ENCODE measurements around the gene TRERF1.

Gene TRERF1

DNA sequence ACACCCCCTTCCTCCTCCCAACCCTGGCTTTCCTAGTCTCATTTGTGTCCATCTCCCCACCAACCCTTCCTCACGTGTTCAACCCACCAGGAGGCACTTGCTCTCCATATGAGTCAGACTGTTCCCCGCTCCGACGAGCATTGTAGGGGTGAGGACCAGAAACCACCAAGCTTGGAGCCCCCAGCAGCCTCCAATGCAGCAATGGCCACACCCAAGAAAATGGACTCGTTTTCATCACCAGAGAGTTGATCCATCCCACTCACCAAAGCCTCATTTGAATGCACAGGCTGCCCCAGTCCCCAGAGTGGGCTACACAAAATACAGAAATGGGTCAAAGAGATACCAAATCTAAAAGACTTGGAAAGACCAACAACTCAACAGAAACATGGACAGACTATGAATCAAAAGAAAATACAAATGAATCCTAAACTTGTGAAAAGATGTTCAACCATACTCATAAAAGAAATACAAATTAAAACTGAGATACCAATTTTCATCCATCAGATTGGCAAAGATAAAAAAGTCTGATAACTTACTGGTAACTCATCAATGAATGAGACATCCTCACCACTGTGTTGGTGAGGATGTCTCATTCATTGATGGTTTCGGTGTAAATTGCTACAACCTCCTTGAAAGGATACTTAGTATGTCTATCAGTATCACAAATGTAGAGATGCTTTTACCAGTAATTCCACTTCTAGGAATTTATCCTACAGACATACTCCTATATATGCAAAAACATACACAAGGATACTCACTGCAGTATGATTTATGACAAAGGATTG lies 68.1 kb downstream of the TRERF1 start:
- H3K4me1 Mint-ChIP-seq (ENCODE audit: low read depth): peaks cover 93% of the 10 kb centered on the region
- H3K36me3 Mint-ChIP-seq (ENCODE audit: low read depth): peaks cover 6% of the 10 kb centered on the region
- H3K27ac Mint-ChIP-seq: peak overlapping the region; percentile 98
- DNase-seq: no peak
- H3K4me3 Mint-ChIP-seq: peak overlapping the region; percentile 60
- H3K27me3 Mint-ChIP-seq: no peaks in the 10 kb centered on the region
- H3K9me3 Mint-ChIP-seq: no peaks in the 10 kb centered on the region

DNA sequence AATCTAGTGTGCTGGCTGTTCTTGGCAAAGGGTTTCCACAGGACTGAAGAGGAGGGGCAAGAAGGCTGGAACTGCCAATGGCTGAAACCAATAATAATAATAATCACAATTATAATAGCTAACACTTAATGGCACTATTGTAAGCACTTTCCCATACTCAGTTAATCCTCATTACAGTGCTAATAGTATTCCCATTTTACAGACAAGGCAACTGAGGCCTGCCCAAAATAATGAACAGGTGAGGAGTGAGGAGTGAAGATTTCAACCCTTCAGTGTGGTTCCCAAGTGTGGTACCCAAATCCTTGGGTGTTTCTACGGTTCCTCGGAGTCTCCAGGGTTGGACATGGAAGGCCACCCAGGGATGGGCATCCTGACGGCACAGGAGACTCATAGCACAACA lies 69.9 kb downstream of the TRERF1 start:
- H3K4me3 Mint-ChIP-seq: no peak overlapping the region
- H3K27ac Mint-ChIP-seq: peak overlapping the region; percentile 14
- no peak for DNase-seq
- no peaks in the 10 kb centered on the region for H3K27me3 Mint-ChIP-seq
- H3K9me3 Mint-ChIP-seq: no peaks in the 10 kb centered on the region
- peaks cover 4% of the 10 kb centered on the region for H3K36me3 Mint-ChIP-seq (ENCODE audit: low read depth)
- H3K4me1 Mint-ChIP-seq (ENCODE audit: low read depth): peaks cover 92% of the 10 kb centered on the region

DNA sequence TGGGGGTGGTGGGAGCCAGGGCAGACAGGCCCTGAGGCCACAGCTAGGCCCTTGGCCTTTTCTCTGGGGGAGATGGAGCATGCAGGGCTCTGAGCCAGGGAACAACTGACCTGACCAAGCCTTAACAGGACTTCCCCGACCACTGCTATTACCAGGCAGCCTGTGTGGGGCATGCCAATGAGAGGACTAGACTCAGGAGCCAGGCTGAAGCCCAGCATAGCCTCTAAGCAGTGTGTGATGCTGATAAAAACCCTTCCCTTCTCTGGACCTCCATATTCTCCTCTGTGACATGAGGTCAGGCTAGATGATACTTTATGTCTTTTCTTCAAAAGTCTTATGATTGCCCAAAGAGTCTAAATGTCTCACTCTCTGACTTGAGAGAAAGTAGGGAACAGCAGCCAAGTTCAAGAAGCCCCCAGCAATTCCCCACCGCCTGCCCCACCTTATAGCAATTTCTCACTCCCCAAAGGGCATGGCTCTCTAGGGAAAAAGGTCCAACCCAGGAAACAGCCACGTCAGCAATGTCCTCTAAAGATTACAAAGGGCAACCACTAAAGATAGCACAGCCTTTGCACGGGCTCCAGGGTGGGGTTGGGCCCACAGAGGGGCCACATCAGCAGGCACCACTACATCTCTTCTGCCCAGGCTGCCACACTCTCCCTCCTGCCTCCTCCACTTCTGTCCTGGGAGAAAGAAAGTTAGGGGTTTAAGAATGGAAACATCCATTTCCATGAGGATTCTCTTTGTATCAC lies 71.3 kb downstream of the TRERF1 start:
- Mint-ChIP-seq H3K27ac (peak overlapping the region; percentile 8), H3K4me1 (ENCODE audit: low read depth) (peaks cover 87% of the 10 kb centered on the region)

DNA sequence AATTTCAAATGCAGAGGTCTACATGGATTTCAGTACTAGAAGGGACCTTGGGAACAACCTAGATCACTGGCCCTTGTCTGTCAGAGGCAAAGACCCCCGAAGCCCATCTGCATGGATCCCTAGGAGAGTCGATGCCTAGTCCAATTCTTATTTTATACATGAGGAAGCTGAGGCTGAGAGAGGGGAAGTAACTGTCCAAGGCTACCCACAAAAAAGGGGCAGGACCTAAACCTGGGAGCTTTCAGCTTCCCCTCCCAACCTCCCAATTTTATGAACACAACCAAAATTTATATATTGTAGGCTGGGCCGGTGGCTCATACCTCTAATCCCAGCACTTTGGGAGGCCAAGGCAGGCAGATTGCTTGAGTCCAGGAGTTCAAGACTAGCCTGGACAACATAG lies 73.2 kb downstream of the TRERF1 start:
- H3K27ac Mint-ChIP-seq: peak overlapping the region; percentile 91
- H3K36me3 Mint-ChIP-seq (ENCODE audit: low read depth): peaks cover 4% of the 10 kb centered on the region
- DNase-seq: peak; percentile 28
- H3K4me1 Mint-ChIP-seq (ENCODE audit: low read depth): peaks cover 81% of the 10 kb centered on the region
- no peaks in the 10 kb centered on the region for H3K9me3 Mint-ChIP-seq
- no peaks in the 10 kb centered on the region for H3K27me3 Mint-ChIP-seq
- peak overlapping the region; percentile 58 for H3K4me3 Mint-ChIP-seq

More for the DNA sequence above, 71.3 kb downstream of the TRERF1 start:
- Mint-ChIP-seq H3K27me3 (no peaks in the 10 kb centered on the region), H3K9me3 (no peaks in the 10 kb centered on the region), H3K36me3 (ENCODE audit: low read depth) (peaks cover 4% of the 10 kb centered on the region), H3K4me3 (no peak overlapping the region)
- DNase-seq: no peak

DNA sequence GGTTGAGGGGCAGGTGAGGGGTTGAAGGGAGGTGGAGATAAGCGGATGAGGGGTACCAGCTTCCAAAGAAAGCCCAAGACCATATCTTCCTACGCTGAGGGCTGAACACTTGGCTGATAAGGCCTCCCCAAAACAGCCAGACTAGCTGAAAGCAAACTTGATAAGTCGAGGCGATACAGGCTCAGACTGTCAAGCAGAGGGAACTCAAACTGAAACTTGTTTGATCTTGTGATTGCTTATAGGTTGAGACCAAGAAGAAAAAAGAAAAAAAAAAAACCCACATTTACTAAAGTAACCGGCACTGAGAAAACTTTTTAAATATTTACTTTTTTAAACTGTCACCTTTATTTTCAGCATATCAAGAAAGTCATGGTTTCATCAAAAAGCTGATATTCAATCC lies 73.6 kb downstream of the TRERF1 start:
- H3K9me3 Mint-ChIP-seq: no peaks in the 10 kb centered on the region
- H3K4me1 Mint-ChIP-seq (ENCODE audit: low read depth): peaks cover 77% of the 10 kb centered on the region
- peak overlapping the region; percentile 91 for H3K27ac Mint-ChIP-seq
- peaks cover 2% of the 10 kb centered on the region for H3K36me3 Mint-ChIP-seq (ENCODE audit: low read depth)
- no peaks in the 10 kb centered on the region for H3K27me3 Mint-ChIP-seq
- H3K4me3 Mint-ChIP-seq: peak overlapping the region; percentile 58
- peak; percentile 47 for DNase-seq

DNA sequence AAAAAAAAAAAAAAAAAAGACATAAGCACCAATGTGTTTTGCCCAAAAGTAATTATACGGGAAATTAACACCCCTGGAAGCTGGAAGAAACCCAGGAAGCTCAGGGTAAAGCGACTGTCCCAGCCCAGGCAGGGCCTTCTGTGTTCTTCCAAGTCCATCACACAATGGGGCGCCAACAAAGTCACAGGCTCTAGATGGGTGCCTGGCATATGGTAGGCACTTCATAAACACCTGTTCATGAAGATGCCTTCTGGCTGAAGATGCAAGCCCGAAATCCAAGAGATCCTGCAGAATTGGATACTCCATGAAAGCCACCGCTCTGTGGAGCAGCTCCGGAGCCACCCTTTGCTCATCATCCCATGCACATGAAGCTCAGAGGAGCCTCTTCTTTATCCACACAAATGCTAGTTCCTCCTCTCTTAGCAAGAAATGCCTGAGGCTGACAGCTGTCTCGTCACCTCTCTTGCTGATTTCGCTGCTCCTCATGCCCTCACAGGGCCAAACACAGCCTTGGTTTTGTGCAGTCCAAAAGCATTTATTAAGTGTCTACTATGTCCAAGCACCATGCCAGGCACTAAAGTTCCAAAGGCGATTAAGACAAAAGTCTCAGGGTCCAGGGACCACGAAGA lies 76.6 kb downstream of the TRERF1 start:
- Mint-ChIP-seq H3K4me1 (ENCODE audit: low read depth) (peaks cover 72% of the 10 kb centered on the region), H3K4me3 (no peak overlapping the region), H3K27ac (peak overlapping the region; percentile 7), H3K36me3 (ENCODE audit: low read depth) (peaks cover 2% of the 10 kb centered on the region), H3K9me3 (no peaks in the 10 kb centered on the region), H3K27me3 (no peaks in the 10 kb centered on the region)
- DNase-seq: peak; percentile 30

DNA sequence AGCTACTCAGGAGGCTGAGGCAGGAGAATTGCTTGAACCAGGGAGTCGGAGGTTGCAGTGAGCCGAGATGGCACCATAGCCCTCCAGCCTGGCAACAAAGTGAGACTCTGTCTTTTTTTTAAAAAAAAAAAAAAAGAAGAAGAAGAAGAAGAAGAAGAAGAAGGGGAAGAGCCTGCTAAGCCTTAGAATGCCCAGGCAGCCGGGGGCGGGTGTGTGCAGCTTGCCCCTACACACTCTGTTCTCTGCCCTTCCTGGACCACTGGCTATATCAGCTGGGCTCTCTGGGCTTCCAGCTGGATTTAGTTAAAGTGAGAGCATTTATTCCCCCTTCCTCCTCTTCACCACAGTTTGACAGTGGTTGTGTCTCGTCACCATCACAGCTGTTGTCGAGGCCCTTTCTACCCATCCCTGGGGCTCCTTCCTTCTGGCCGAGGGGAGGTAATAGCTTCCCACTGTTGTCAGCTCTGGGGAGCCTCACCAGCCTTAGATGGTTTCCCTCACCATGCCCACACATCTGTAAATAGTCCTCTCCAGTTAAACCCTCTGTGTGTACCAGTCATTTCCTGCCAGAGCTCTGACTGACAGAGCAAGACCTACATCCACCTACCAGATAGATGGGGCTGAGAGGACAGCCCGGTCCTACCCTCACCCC lies 77.6 kb downstream of the TRERF1 start:
- peaks cover 72% of the 10 kb centered on the region for H3K4me1 Mint-ChIP-seq (ENCODE audit: low read depth)
- H3K36me3 Mint-ChIP-seq (ENCODE audit: low read depth): no peaks in the 10 kb centered on the region
- H3K9me3 Mint-ChIP-seq: no peaks in the 10 kb centered on the region
- no peaks in the 10 kb centered on the region for H3K27me3 Mint-ChIP-seq
- peak overlapping the region; percentile 83 for H3K27ac Mint-ChIP-seq
- no peak overlapping the region for H3K4me3 Mint-ChIP-seq
- peak; percentile 50 for DNase-seq

DNA sequence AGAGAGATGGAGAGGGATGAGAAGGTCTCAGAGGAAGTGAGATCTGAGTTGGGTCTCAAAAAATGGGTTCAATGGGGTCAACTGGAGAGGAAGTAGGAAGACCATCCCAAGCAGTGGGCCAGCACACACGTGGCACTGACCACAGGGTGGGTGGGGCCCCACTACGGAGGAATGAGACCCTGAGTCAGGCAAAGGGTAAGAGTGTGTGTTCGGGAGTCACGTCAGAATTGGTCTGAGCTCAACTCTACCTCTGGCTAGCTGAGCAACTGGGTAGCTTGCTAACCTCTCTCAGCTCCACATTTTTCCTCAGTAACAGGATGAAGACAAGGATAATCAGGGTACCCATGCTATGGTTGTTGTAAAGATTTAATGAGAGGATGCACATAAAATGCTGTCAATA lies 79.0 kb downstream of the TRERF1 start:
- Mint-ChIP-seq H3K27me3 (no peaks in the 10 kb centered on the region), H3K27ac (peak overlapping the region; percentile 41), H3K4me1 (ENCODE audit: low read depth) (peaks cover 73% of the 10 kb centered on the region), H3K9me3 (no peaks in the 10 kb centered on the region), H3K36me3 (ENCODE audit: low read depth) (no peaks in the 10 kb centered on the region), H3K4me3 (no peak overlapping the region)
- peak; percentile 12 for DNase-seq

DNA sequence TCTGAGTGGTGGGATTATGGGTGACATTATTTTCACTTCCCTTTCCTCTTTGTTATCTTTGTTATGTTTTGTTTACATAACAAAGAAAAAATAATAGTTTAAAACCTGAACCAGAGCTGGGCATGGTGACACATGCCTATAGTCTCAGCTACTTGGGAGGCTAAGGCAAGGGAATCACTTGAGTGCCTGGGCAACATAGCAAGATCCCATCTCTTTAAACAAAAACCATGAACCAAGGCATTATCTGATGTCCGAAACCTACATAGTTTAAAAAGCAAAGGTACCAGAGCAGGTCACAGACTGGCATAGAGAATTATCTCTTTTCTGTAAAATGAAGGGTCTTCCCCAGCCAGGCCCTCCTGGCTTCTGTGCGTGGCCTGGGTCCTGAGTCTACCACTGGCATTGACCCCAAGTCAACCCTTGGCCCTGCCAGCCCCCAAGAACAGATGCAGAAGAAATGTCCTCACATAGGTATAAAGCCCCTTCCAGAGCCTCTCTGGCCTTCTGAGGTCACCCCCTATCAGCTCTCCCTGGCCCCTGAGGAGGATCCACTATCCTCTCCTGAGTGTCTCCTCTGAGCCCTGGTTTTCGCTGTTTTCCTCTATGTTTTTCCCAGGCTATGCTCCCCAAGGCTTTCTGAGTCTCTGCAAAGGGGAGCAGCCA lies 81.3 kb downstream of the TRERF1 start:
- Mint-ChIP-seq H3K27me3 (no peaks in the 10 kb centered on the region), H3K36me3 (ENCODE audit: low read depth) (no peaks in the 10 kb centered on the region), H3K4me3 (no peak overlapping the region), H3K27ac (peak overlapping the region; percentile 29), H3K9me3 (no peaks in the 10 kb centered on the region), H3K4me1 (ENCODE audit: low read depth) (peaks cover 80% of the 10 kb centered on the region)
- DNase-seq: peak; percentile 26

DNA sequence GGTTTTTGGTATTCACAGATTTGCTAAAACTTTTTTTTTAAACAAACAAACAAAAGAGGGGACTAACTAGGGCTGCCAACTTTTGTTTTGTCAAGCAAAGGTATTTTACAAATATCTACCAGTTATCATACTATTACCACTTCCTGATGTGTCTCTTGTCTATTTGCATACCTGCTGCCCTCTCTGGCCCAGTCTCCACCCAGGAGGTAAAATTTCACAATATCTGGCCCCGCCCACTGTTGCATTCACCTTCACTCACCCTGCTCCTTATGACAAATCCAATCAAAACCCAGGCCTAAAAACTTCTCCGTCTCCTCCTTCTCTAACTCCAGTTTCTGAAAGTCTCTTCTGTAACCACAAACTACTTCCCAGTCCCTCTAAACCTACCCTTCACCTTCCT lies 82.2 kb downstream of the TRERF1 start:
- peak overlapping the region; percentile 2 for H3K4me3 Mint-ChIP-seq
- no peaks in the 10 kb centered on the region for H3K9me3 Mint-ChIP-seq
- H3K4me1 Mint-ChIP-seq (ENCODE audit: low read depth): peaks cover 82% of the 10 kb centered on the region
- no peaks in the 10 kb centered on the region for H3K27me3 Mint-ChIP-seq
- no peaks in the 10 kb centered on the region for H3K36me3 Mint-ChIP-seq (ENCODE audit: low read depth)
- DNase-seq: peak; percentile 32
- H3K27ac Mint-ChIP-seq: peak overlapping the region; percentile 93

DNA sequence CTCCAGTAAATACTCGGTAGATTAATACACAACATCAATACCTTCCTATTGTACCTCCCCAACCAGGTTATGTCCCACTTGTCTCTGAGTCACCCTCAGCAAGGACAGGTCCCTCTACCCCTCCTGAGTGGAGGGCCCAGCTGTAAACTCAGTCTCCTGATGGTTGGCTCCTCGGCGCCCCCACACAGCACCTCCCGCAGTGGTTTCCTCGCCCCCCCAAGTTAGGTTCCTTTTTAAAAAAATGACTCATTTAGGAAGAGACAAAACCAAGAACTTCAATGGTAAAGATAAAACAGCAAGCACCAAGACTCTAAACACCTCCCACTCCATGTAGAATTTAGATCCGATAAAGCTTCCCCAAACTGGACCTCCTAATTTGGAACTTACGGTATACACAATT lies 83.5 kb downstream of the TRERF1 start:
- peaks cover 2% of the 10 kb centered on the region for H3K36me3 Mint-ChIP-seq (ENCODE audit: low read depth)
- H3K4me1 Mint-ChIP-seq (ENCODE audit: low read depth): peaks cover 81% of the 10 kb centered on the region
- H3K27me3 Mint-ChIP-seq: no peaks in the 10 kb centered on the region

DNA sequence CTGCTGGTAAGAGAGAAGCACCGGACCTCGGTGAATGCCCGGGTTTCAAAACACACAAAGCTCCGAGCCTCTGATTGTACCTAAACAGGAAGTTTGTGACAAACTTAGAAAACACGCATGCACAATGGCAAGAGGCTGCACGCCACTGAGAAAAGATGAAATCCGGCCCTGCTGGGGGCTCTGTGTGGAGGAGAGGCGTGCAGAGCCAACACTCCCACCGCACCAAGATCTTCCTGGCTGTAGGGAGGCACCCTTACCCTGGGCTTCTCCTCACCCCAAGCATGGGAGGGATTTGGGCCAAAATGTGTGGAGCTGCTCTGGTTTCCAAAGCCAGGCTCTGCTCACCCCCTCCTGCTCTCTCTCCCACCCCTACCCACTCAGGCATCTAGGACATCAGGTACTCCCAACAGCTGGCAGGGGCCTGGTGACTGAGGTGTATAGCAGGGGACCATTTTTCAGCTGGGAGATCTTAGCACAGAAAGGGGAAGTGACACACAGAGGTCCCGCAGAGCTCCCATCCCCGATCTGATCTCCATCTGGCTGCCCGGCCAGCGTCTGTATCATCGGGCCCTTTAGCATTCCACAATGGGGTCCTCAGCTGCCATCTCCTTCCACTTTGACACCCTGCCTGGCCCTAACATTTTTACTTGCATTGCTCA lies 84.2 kb downstream of the TRERF1 start:
- H3K27me3 Mint-ChIP-seq: no peaks in the 10 kb centered on the region
- H3K27ac Mint-ChIP-seq: peak overlapping the region; percentile 93
- DNase-seq: peak; percentile 60
- peaks cover 8% of the 10 kb centered on the region for H3K36me3 Mint-ChIP-seq (ENCODE audit: low read depth)
- peaks cover 75% of the 10 kb centered on the region for H3K4me1 Mint-ChIP-seq (ENCODE audit: low read depth)
- H3K9me3 Mint-ChIP-seq: no peaks in the 10 kb centered on the region
- peak overlapping the region; percentile 71 for H3K4me3 Mint-ChIP-seq

More for the DNA sequence above, 83.5 kb downstream of the TRERF1 start:
- Mint-ChIP-seq H3K9me3 (no peaks in the 10 kb centered on the region), H3K4me3 (peak overlapping the region; percentile 71), H3K27ac (peak overlapping the region; percentile 93)
- DNase-seq: peak; percentile 77

DNA sequence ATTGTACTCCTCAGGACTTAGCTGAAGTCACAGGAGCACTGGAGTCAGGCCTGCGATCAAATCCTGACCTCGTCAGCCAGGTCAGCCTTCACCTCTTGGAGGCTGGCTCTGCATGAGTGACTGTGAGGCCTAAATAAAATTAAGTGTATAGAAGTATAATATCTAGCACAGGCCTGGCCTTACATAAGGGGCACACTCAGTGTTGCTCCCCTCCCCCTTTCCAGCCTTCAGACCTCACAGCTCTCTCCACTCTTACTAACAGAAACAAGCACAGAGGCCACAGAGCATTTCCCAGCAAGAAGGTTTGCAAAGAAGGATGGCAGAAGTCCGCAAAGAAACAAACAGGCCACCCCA lies 84.8 kb downstream of the TRERF1 start:
- peaks cover 10% of the 10 kb centered on the region for H3K36me3 Mint-ChIP-seq (ENCODE audit: low read depth)
- H3K27me3 Mint-ChIP-seq: no peaks in the 10 kb centered on the region
- no peak for DNase-seq
- H3K4me3 Mint-ChIP-seq: peak overlapping the region; percentile 71
- H3K4me1 Mint-ChIP-seq (ENCODE audit: low read depth): peaks cover 71% of the 10 kb centered on the region
- peak overlapping the region; percentile 93 for H3K27ac Mint-ChIP-seq
- H3K9me3 Mint-ChIP-seq: no peaks in the 10 kb centered on the region
